ENCODE data around the gene MAML2. TPM values are rescaled to one million over a fixed set of nuclear protein-coding genes. Genes with fewer than 3 reads are reported as not detected.
A peak's percentile ranks its signal among the peaks of the same experiment; 100 is the strongest.

MAML2 gene
- 10 to 100 TPM; 11.8 to 12.5 TPM for total RNA-seq

- peaks cover 23% of the 10 kb centered on the region for H3K4me1 Mint-ChIP-seq (ENCODE audit: low read depth)
- DNase-seq (peak; percentile 96), ATAC-seq (peak; percentile 84)
- intact Hi-C loops (cut with micrococcal nuclease) = loop anchor here (2.0 to 5.0 kb wide), 6 partner anchors 49 to 331 kb away; partner anchors contain the start of gene JRKL
- H3K27ac Mint-ChIP-seq = peak within 1 kb of the TSS; percentile 94
- no peaks in the 10 kb centered on the region for H3K9me3 Mint-ChIP-seq
- peak within 1 kb of the TSS; percentile 86 for H3K4me3 Mint-ChIP-seq
- POLR2A ChIA-PET = interaction anchor here (0.6 to 3.3 kb wide), 30 partner anchors 14 to 796 kb away, joined by 3 to 12 read pairs (median 4); partner anchors contain the start of genes CCDC82 and JRKL
- H3K36me3 Mint-ChIP-seq (ENCODE audit: low read depth) = peaks cover 17% of the 10 kb centered on the region
- no peaks in the 10 kb centered on the region for H3K27me3 Mint-ChIP-seq
- TF ChIP-seq, protein P1, sequence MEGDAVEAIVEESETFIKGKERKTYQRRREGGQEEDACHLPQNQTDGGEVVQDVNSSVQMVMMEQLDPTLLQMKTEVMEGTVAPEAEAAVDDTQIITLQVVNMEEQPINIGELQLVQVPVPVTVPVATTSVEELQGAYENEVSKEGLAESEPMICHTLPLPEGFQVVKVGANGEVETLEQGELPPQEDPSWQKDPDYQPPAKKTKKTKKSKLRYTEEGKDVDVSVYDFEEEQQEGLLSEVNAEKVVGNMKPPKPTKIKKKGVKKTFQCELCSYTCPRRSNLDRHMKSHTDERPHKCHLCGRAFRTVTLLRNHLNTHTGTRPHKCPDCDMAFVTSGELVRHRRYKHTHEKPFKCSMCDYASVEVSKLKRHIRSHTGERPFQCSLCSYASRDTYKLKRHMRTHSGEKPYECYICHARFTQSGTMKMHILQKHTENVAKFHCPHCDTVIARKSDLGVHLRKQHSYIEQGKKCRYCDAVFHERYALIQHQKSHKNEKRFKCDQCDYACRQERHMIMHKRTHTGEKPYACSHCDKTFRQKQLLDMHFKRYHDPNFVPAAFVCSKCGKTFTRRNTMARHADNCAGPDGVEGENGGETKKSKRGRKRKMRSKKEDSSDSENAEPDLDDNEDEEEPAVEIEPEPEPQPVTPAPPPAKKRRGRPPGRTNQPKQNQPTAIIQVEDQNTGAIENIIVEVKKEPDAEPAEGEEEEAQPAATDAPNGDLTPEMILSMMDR (IDR thresholded peaks at IDR 0.05) = peak; percentile 85
- CTCF ChIA-PET = interaction anchor here (0.6 to 8.5 kb wide), 91 partner anchors 8 to 554 kb away, joined by 3 to 132 read pairs (median 5); partner anchors contain the start of genes CCDC82, CEP57, FAM76B and JRKL
These were observed at the start of gene MAML2 for GRCh38 chr11:96342961-96343711. MAML2 (minus strand) TSS chr11:96343195; CDS start chr11:96341895, 1,300 bp downstream.

- POLR2A ChIA-PET = no interaction called here
These were observed 48.8 kb upstream of the MAML2 start for GRCh38 chr11:96391698-96392307.

GRCh38 chr11:96390488-96390792 is 47.4 kb upstream of the MAML2 start:
- CTCF ChIA-PET = interaction anchor here (0.6 to 3.2 kb wide), 5 partner anchors 47 to 554 kb away, joined by 3 to 26 read pairs (median 9); partner anchors contain the start of gene MAML2
- intact Hi-C loops (cut with micrococcal nuclease) = loop anchor here (5.0 to 10.0 kb wide), 3 partner anchors 48 to 556 kb away; partner anchors contain the start of gene MAML2
- Mint-ChIP-seq H3K4me1 (ENCODE audit: low read depth) (peaks cover 43% of the 10 kb centered on the region), H3K9me3 (peaks cover 4% of the 10 kb centered on the region), H3K27ac (peak overlapping the region; percentile 96), H3K4me3 (peak overlapping the region; percentile 89), H3K27me3 (no peaks in the 10 kb centered on the region), H3K36me3 (ENCODE audit: low read depth) (peaks cover 25% of the 10 kb centered on the region)
- TF ChIP-seq, protein P1 (IDR thresholded peaks at IDR 0.05) = no peak
- DNase-seq (no peak), ATAC-seq (no peak)
- POLR2A ChIA-PET = interaction anchor here (0.7 to 2.1 kb wide), 4 partner anchors 48 to 509 kb away, joined by 3 to 4 read pairs (median 3); partner anchors contain the start of gene MAML2

More at GRCh38 chr11:96391698-96392307, 48.8 kb upstream of the MAML2 start:
- Mint-ChIP-seq H3K27me3 (no peaks in the 10 kb centered on the region), H3K4me1 (ENCODE audit: low read depth) (peaks cover 42% of the 10 kb centered on the region), H3K9me3 (peaks cover 4% of the 10 kb centered on the region), H3K4me3 (peak overlapping the region; percentile 89), H3K27ac (no peak overlapping the region), H3K36me3 (ENCODE audit: low read depth) (peaks cover 23% of the 10 kb centered on the region)
- no peak for DNase-seq
- no peak for ATAC-seq
- TF ChIP-seq, protein P1 (IDR thresholded peaks at IDR 0.05) = no peak
- CTCF ChIA-PET = no interaction called here
- intact Hi-C loops (cut with micrococcal nuclease) = loop anchor here (5.0 to 10.0 kb wide), 3 partner anchors 50 to 557 kb away; partner anchors contain the start of gene MAML2

GRCh38 chr11:96389720-96390487 is 46.9 kb upstream of the MAML2 start, which contains the start of the genes CCDC82 and JRKL:
CCDC82 (minus strand) TSS chr11:96389912; CDS start chr11:96384747, 5,165 bp downstream.
JRKL (plus strand) TSS chr11:96390013; CDS start chr11:96390650, 637 bp downstream.
- Mint-ChIP-seq H3K27me3 (no peaks in the 10 kb centered on the region), H3K4me3 (peak within 1 kb of the TSS; percentile 89), H3K36me3 (ENCODE audit: low read depth) (peaks cover 30% of the 10 kb centered on the region), H3K4me1 (ENCODE audit: low read depth) (peaks cover 48% of the 10 kb centered on the region), H3K27ac (peak within 1 kb of the TSS; percentile 96), H3K9me3 (peaks cover 4% of the 10 kb centered on the region)
- DNase-seq = peak; percentile 99
- CTCF ChIA-PET = interaction anchor here (1.0 to 3.2 kb wide), 8 partner anchors 35 to 554 kb away, joined by 3 to 26 read pairs (median 6); partner anchors contain the start of gene MAML2
- ATAC-seq = peak; percentile 98
- intact Hi-C loops (cut with micrococcal nuclease) = loop anchor here (5.0 to 10.0 kb wide), 3 partner anchors 48 to 555 kb away; partner anchors contain the start of gene MAML2
- TF ChIP-seq, protein P1 (IDR thresholded peaks at IDR 0.05) = no peak
- POLR2A ChIA-PET = interaction anchor here (0.7 to 2.1 kb wide), 6 partner anchors 47 to 600 kb away, joined by 3 to 6 read pairs (median 4); partner anchors contain the start of genes CEP57, FAM76B and MAML2

All from activated CD8-positive, alpha-beta T cell treated with anti-CD3 and anti-CD28 coated beads for 36 hours (primary cell).